Natural killer cell (primary cell): ENCODE measurements around the gene PPP2R3C. TPM values are rescaled to one million over a fixed set of nuclear protein-coding genes. Genes with fewer than 3 reads are reported as not detected.
"Not testable (repeated sequence)": the region's sequence is repeated elsewhere in the genome, so short reads cannot be mapped to it uniquely, and the experiment has no call there.

ENCODE experiments used
- ATAC-seq, 3 donors: fragments of 150-1000 bp in 2 of 3; fragments of 200-7000 bp in 1 of 3; cut with Tn5 transposase; 1 replicate in 1 of 3; 2 replicates in 2 of 3; pipeline ENCODE4 v1.10.0; 2021; ENCODE audit warnings: mild to moderate bottlenecking in 2 of 3, moderate library complexity in 2 of 3
- DNase-seq, 2 donors: peaks; one replicate each; pipeline versions ENCODE4 v3.0.0 to v3.0.0-alpha.2; 2013 to 2021; ENCODE audit warnings: mixed read lengths in 1 of 2
- H3K27ac ChIP-seq: one replicate; pipeline ENCODE4 v1.5.1; 2013; ENCODE audit warnings: mild to moderate bottlenecking, low read length
- H3K27me3 ChIP-seq: one replicate; pipeline ENCODE4 v1.6.1; 2013; ENCODE audit warnings: low read length; ENCODE audit not compliant: control insufficient read depth, insufficient read depth
- H3K36me3 ChIP-seq: one replicate; pipeline ENCODE4 v1.6.1; 2013; ENCODE audit warnings: low read length; ENCODE audit not compliant: control insufficient read depth, insufficient read depth
- H3K4me1 ChIP-seq: one replicate; pipeline ENCODE4 v1.6.1; 2013; ENCODE audit warnings: low read length; ENCODE audit not compliant: control insufficient read depth, insufficient read depth
- H3K4me3 ChIP-seq: one replicate; pipeline ENCODE4 v1.5.1; 2013; ENCODE audit warnings: low read length
- H3K9me3 ChIP-seq: one replicate; pipeline ENCODE4 v1.6.1; 2013; ENCODE audit warnings: low read length; ENCODE audit not compliant: control insufficient read depth, insufficient read depth
- H3K27ac Mint-ChIP-seq, 2 donors: one replicate each; pipeline ENCODE4 v1.8.0; 2022; ENCODE audit warnings: mild to moderate bottlenecking in 2 of 2, mixed read lengths in 2 of 2, moderate library complexity in 1 of 2
- H3K27me3 Mint-ChIP-seq, 2 donors: one replicate each; pipeline ENCODE4 v1.8.0; 2022; ENCODE audit warnings: low read depth in 2 of 2, mixed read lengths in 2 of 2
- H3K36me3 Mint-ChIP-seq: one replicate; pipeline ENCODE4 v1.8.0; 2022; ENCODE audit warnings: mixed read lengths
- H3K4me1 Mint-ChIP-seq, 2 donors: one replicate each; pipeline ENCODE4 v1.8.0; 2022; ENCODE audit warnings: mixed read lengths in 2 of 2
- H3K4me3 Mint-ChIP-seq: one replicate; pipeline ENCODE4 v1.8.0; 2022; ENCODE audit warnings: mild to moderate bottlenecking, moderate library complexity, mixed read lengths
- H3K9me3 Mint-ChIP-seq, 2 donors: one replicate each; pipeline ENCODE4 v1.8.0; 2022; ENCODE audit warnings: mixed read lengths in 2 of 2
- WGBS: methylation state at CpG from one replicate; pipeline ENCODE4 v1.1.7; 2013; ENCODE audit warnings: missing lambda C conversion rate; ENCODE audit not compliant: insufficient coverage; 5-methylcytosine and 5-hydroxymethylcytosine counted together
- intact Hi-C: fragments of 100-400 bp; cut with micrococcal nuclease; formaldehyde crosslinking; loops from one replicate; pipeline ENCODE4 v1.14.2; 2022
- total RNA-seq, 4 donors: library from RNA; stranded (reverse); fragments of 120-200 nt in 1 of 4; gene quantifications; one replicate each; pipeline versions ENCODE4 v1.2.3 to v1.2.4, GENCODE V29; 2013 to 2022
- TF ChIP-seq, protein P1 (sequence below): fragments of 200-600 bp; IDR thresholded peaks from one replicate; pipeline ENCODE4 v1.8.0; 2022; ENCODE audit warnings: antibody characterized with exemption

PPP2R3C gene
- total RNA-seq, 3 donors from 2014 or later (not counting 1 experiment from before 2014, with no cell fraction given) = 41.5 to 49.7 (median 48.3) TPM

GRCh38 chr14:35073486-35073885 lies 48.3 kb downstream of the PPP2R3C start:
- no peaks in the 10 kb centered on the region for H3K9me3 ChIP-seq
- H3K27me3 ChIP-seq = no peaks in the 10 kb centered on the region
- H3K4me1 ChIP-seq = no peaks in the 10 kb centered on the region
- Mint-ChIP-seq H3K4me1 (no peaks in the 10 kb centered on the region), H3K27ac (no peak overlapping the region), H3K27me3 (no peaks in the 10 kb centered on the region), H3K36me3 (peaks cover 4% of the 10 kb centered on the region), H3K4me3 (no peak overlapping the region), H3K9me3 (no peaks in the 10 kb centered on the region)
- intact Hi-C loops = no loop called here
- ATAC-seq = no peak
- DNase-seq = no peak
- no peak overlapping the region for H3K27ac ChIP-seq
- H3K4me3 ChIP-seq = no peak overlapping the region
- no CpG with 5 or more reads among the region's 1 CpG for whole genome bisulfite sequencing
- peaks cover 11% of the 10 kb centered on the region for H3K36me3 ChIP-seq
- TF ChIP-seq, protein P1, sequence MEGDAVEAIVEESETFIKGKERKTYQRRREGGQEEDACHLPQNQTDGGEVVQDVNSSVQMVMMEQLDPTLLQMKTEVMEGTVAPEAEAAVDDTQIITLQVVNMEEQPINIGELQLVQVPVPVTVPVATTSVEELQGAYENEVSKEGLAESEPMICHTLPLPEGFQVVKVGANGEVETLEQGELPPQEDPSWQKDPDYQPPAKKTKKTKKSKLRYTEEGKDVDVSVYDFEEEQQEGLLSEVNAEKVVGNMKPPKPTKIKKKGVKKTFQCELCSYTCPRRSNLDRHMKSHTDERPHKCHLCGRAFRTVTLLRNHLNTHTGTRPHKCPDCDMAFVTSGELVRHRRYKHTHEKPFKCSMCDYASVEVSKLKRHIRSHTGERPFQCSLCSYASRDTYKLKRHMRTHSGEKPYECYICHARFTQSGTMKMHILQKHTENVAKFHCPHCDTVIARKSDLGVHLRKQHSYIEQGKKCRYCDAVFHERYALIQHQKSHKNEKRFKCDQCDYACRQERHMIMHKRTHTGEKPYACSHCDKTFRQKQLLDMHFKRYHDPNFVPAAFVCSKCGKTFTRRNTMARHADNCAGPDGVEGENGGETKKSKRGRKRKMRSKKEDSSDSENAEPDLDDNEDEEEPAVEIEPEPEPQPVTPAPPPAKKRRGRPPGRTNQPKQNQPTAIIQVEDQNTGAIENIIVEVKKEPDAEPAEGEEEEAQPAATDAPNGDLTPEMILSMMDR = no peak

- Mint-ChIP-seq H3K27ac (no peak overlapping the region), H3K4me3 (no peak overlapping the region), H3K27me3 (no peaks in the 10 kb centered on the region), H3K36me3 (peaks cover 13% of the 10 kb centered on the region), H3K9me3 (no peaks in the 10 kb centered on the region), H3K4me1 (no peaks in the 10 kb centered on the region)
- no peak overlapping the region for H3K4me3 ChIP-seq
- H3K27me3 ChIP-seq = no peaks in the 10 kb centered on the region
- TF ChIP-seq, protein P1 = no peak
- 95% methylated on average over 2 of the region's 3 CpGs for WGBS
- no peak overlapping the region for H3K27ac ChIP-seq
- no peak for ATAC-seq
- H3K36me3 ChIP-seq = peaks cover 11% of the 10 kb centered on the region
- intact Hi-C loops = no loop called here
- DNase-seq = no peak
- H3K9me3 ChIP-seq = no peaks in the 10 kb centered on the region
- no peaks in the 10 kb centered on the region for H3K4me1 ChIP-seq
Measured at GRCh38 chr14:35072226-35072625, 49.6 kb downstream of the PPP2R3C start.

- Mint-ChIP-seq H3K9me3 (no peaks in the 10 kb centered on the region), H3K4me1 (no peaks in the 10 kb centered on the region), H3K27ac (no peak overlapping the region), H3K4me3 (no peak overlapping the region), H3K27me3 (no peaks in the 10 kb centered on the region), H3K36me3 (peaks cover 13% of the 10 kb centered on the region)
- no peak for DNase-seq
- Histone ChIP-seq H3K27ac (no peak overlapping the region), H3K9me3 (no peaks in the 10 kb centered on the region), H3K27me3 (no peaks in the 10 kb centered on the region), H3K36me3 (peaks cover 8% of the 10 kb centered on the region), H3K4me3 (no peak overlapping the region), H3K4me1 (no peaks in the 10 kb centered on the region)
- intact Hi-C loops = no loop called here
- 100% methylated on average over 2 of the region's 4 CpGs for WGBS
- ATAC-seq = no peak
- TF ChIP-seq, protein P1 = no peak
Measured at GRCh38 chr14:35068238-35069012, 53.4 kb downstream of the PPP2R3C start.

DNA sequence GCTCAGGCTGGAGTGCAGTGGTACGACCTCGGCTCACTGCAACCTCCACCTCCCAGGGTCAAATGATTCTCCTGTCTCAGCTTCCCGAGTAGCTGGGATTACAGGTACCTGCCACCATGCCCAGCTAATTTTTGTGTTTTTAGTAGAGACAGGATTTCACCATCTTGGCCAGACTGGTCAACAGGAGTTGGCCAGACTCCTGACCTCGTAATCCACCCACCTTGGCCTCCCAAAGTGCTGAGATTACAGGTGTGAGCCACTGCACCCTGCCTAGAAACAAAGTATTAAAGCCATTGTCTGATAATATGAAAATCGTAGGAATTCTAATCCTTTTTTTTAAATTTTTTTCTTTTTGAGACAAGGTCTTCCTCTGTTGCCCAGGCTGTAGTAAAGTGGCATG lies 56.1 kb downstream of the PPP2R3C start:
- H3K27me3 Mint-ChIP-seq, H3K4me3 ChIP-seq, H3K4me1 ChIP-seq, H3K4me3 Mint-ChIP-seq, H3K9me3 ChIP-seq, H3K9me3 Mint-ChIP-seq, H3K27ac ChIP-seq, ATAC-seq, intact Hi-C loops, DNase-seq, H3K27me3 ChIP-seq, H3K4me1 Mint-ChIP-seq, H3K27ac Mint-ChIP-seq: not testable (repeated sequence)
- peaks cover 14% of the 10 kb centered on the region for H3K36me3 ChIP-seq
- peaks cover 13% of the 10 kb centered on the region for H3K36me3 Mint-ChIP-seq
- WGBS = 92% methylated on average over 5 of the region's 5 CpGs

GRCh38 chr14:35061113-35061791 lies 60.5 kb downstream of the PPP2R3C start:
- H3K4me3 ChIP-seq, H3K27me3 Mint-ChIP-seq, intact Hi-C loops, H3K4me1 Mint-ChIP-seq, H3K27me3 ChIP-seq, H3K4me3 Mint-ChIP-seq, H3K4me1 ChIP-seq, H3K27ac ChIP-seq, H3K36me3 Mint-ChIP-seq, ATAC-seq, DNase-seq, H3K27ac Mint-ChIP-seq, H3K9me3 Mint-ChIP-seq, H3K9me3 ChIP-seq: not testable (repeated sequence)
- H3K36me3 ChIP-seq = peaks cover 18% of the 10 kb centered on the region
- no CpG with 5 or more reads among the region's 1 CpG for WGBS
